ENCODE results near the gene ANXA2R. TPM values are rescaled to one million over a fixed set of nuclear protein-coding genes. Genes with fewer than 3 reads are reported as not detected.

ANXA2R gene
- polyA plus RNA-seq, 1 experiment: 0.74 TPM

GRCh38 chr5:43042176-43042625 lies 2.1 kb upstream of the ANXA2R start:
- POLR2A ChIA-PET: interaction anchor here (0.6 to 0.9 kb wide), 2 partner anchors 79 to 646 kb away, joined by 3 read pairs; no protein-coding TSS in a partner anchor
- no peaks in the 10 kb centered on the region for H3K27me3 ChIP-seq (ENCODE audit: control insufficient read depth, insufficient read depth, low read length)
- CTCF ChIA-PET: interaction anchor here (0.6 to 7.7 kb wide), 13 partner anchors 9 to 370 kb away, joined by 3 to 95 read pairs (median 9); no protein-coding TSS in a partner anchor
- peak overlapping the region; percentile 52 for H3K4me3 ChIP-seq (ENCODE audit: low read depth, low read length)
- TF ChIP-seq CTCF (IDR thresholded peaks at IDR 0.05; ENCODE audit: insufficient read depth, low read depth, low read length): peak; percentile 36
- H3K36me3 ChIP-seq (ENCODE audit: control insufficient read depth, insufficient read depth, low read length): no peaks in the 10 kb centered on the region
- no peak for DNase-seq (ENCODE audit: low read depth)

- TF ChIP-seq CTCF (IDR thresholded peaks at IDR 0.05; ENCODE audit: insufficient read depth, low read depth, low read length): no peak
- Histone ChIP-seq H3K36me3 (ENCODE audit: control insufficient read depth, insufficient read depth, low read length) (no peaks in the 10 kb centered on the region), H3K4me3 (ENCODE audit: low read depth, low read length) (peak overlapping the region; percentile 52), H3K27me3 (ENCODE audit: control insufficient read depth, insufficient read depth, low read length) (no peaks in the 10 kb centered on the region)
- POLR2A ChIA-PET: interaction anchor here (0.6 to 0.9 kb wide), 2 partner anchors 80 to 646 kb away, joined by 3 read pairs; no protein-coding TSS in a partner anchor
- CTCF ChIA-PET: interaction anchor here (0.6 to 7.7 kb wide), 17 partner anchors 9 to 371 kb away, joined by 3 to 95 read pairs (median 5); no protein-coding TSS in a partner anchor
- no peak for DNase-seq (ENCODE audit: low read depth)
Observed at GRCh38 chr5:43041669-43042175, 1.6 kb upstream of the ANXA2R start.

GRCh38 chr5:43041110-43041668 lies 1.1 kb upstream of the ANXA2R start:
- H3K4me3 ChIP-seq (ENCODE audit: low read depth, low read length): peak overlapping the region; percentile 52
- ChIA-PET CTCF (interaction anchor here (0.6 to 7.7 kb wide), 18 partner anchors 10 to 371 kb away, joined by 3 to 95 read pairs (median 5); no protein-coding TSS in a partner anchor), POLR2A (interaction anchor here (0.6 to 0.9 kb wide), 2 partner anchors 80 to 647 kb away, joined by 3 read pairs; no protein-coding TSS in a partner anchor)
- no peak for DNase-seq (ENCODE audit: low read depth)
- no peaks in the 10 kb centered on the region for H3K36me3 ChIP-seq (ENCODE audit: control insufficient read depth, insufficient read depth, low read length)
- TF ChIP-seq CTCF (IDR thresholded peaks at IDR 0.05; ENCODE audit: insufficient read depth, low read depth, low read length): no peak
- no peaks in the 10 kb centered on the region for H3K27me3 ChIP-seq (ENCODE audit: control insufficient read depth, insufficient read depth, low read length)

- TF ChIP-seq CTCF (IDR thresholded peaks at IDR 0.05; ENCODE audit: insufficient read depth, low read depth, low read length): 0 out of 2 replicates have a peak, but pooled peaks have one; percentile 3
- no peak for DNase-seq (ENCODE audit: low read depth)
- ChIA-PET CTCF (interaction anchor here (0.7 to 7.7 kb wide), 7 partner anchors 22 to 350 kb away, joined by 3 to 95 read pairs (median 4); no protein-coding TSS in a partner anchor), POLR2A (no interaction called here)
- Histone ChIP-seq H3K4me3 (ENCODE audit: low read depth, low read length) (peak overlapping the region; percentile 52), H3K27me3 (ENCODE audit: control insufficient read depth, insufficient read depth, low read length) (no peaks in the 10 kb centered on the region), H3K36me3 (ENCODE audit: control insufficient read depth, insufficient read depth, low read length) (no peaks in the 10 kb centered on the region)
Observed at GRCh38 chr5:43039471-43040286, 440 bp downstream of the ANXA2R start.

GRCh38 chr5:43039152-43039470 lies 1.0 kb downstream of the ANXA2R start:
- H3K4me3 ChIP-seq (ENCODE audit: low read depth, low read length): no peak overlapping the region
- CTCF ChIA-PET: interaction anchor here (0.7 to 7.7 kb wide), 8 partner anchors 19 to 351 kb away, joined by 3 to 95 read pairs (median 4); no protein-coding TSS in a partner anchor
- POLR2A ChIA-PET: no interaction called here
- H3K36me3 ChIP-seq (ENCODE audit: control insufficient read depth, insufficient read depth, low read length): no peaks in the 10 kb centered on the region
- no peak for DNase-seq (ENCODE audit: low read depth)
- no peak for TF ChIP-seq CTCF (IDR thresholded peaks at IDR 0.05; ENCODE audit: insufficient read depth, low read depth, low read length)
- H3K27me3 ChIP-seq (ENCODE audit: control insufficient read depth, insufficient read depth, low read length): no peaks in the 10 kb centered on the region

All from BJ (cell line).